GM21737 (cell line): ENCODE results near the gene OIT3.

Source experiments
- ATAC-seq: cut with Tn5 transposase; IDR thresholded peaks from one replicate; pipeline ENCODE4 v1.9.1; 2021; ENCODE audit warnings: mild to moderate bottlenecking, moderate library complexity; ENCODE audit not compliant: unreplicated experiment

OIT3 gene

GRCh38 chr10:72951760-72952159 lies 58.2 kb downstream of the OIT3 start:
- no peak for ATAC-seq

- no peak for ATAC-seq
These were observed 58.6 kb downstream of the OIT3 start for GRCh38 chr10:72952189-72952588.

GRCh38 chr10:72952642-72953158 lies 59.2 kb downstream of the OIT3 start:
- ATAC-seq, result no peak

GRCh38 chr10:72953687-72954086 lies 60.1 kb downstream of the OIT3 start:
- no peak for ATAC-seq

- ATAC-seq, result no peak
These were observed 60.7 kb downstream of the OIT3 start for GRCh38 chr10:72954230-72954595.

GRCh38 chr10:72954596-72955554 lies 61.3 kb downstream of the OIT3 start, which contains the start of gene PLA2G12B:
PLA2G12B (minus strand) TSS chr10:72954806; CDS start chr10:72954685, 121 bp downstream.
- no peak for ATAC-seq

GRCh38 chr10:72956001-72956400 lies 62.5 kb downstream of the OIT3 start:
- no peak for ATAC-seq

GRCh38 chr10:72976886-72977285 lies 83.3 kb downstream of the OIT3 start:
- ATAC-seq, result no peak

GRCh38 chr10:72979709-72980108 lies 86.2 kb downstream of the OIT3 start:
- no peak for ATAC-seq

GRCh38 chr10:72980348-72980747 lies 86.8 kb downstream of the OIT3 start:
- no peak for ATAC-seq

- ATAC-seq, result no peak
These were observed 87.7 kb downstream of the OIT3 start for GRCh38 chr10:72981028-72981881.

GRCh38 chr10:72981882-72982529 lies 88.5 kb downstream of the OIT3 start:
- ATAC-seq, result no peak
